ENCODE measurements around the gene IQCF2. TPM values are rescaled to one million over a fixed set of nuclear protein-coding genes. Genes with fewer than 3 reads are reported as not detected.

IQCF2 gene
- polyA plus RNA-seq, 1 donor from 2014 or later = not detected

DNA sequence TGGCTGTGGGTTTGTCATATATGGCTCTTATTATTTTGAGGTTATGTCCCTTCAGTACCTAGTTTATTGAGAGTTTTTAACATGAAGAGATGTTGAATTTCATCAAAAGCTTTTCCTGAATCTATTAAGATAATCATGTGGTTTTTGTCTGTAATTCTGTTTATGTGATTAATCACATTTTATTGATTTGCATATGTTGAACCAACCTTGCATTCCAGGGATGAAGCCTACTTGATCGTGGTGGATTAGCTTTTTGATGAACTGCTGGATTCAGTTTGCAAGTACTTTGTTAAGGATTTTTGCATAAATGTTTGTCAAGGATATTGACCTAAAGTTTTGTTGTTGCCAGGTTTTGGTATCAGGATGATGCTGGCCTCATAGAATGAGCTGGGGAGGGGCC is 33.1 kb upstream of the IQCF2 start:
- Histone ChIP-seq H3K4me2 (ENCODE audit: low read length) (no peak overlapping the region), H4K20me1 (ENCODE audit: insufficient read depth) (no peaks in the 10 kb centered on the region), H3K9ac (ENCODE audit: low read length) (no peak overlapping the region), H3K4me3 (ENCODE audit: low read length) (no peak overlapping the region), H3F3A (ENCODE audit: insufficient read depth, low read length, poor library complexity, severe bottlenecking) (no peaks in the 10 kb centered on the region), H3K9me3 (ENCODE audit: low read length) (no peaks in the 10 kb centered on the region), H3K36me3 (ENCODE audit: insufficient read depth, low read length) (no peaks in the 10 kb centered on the region), H3K27me3 (ENCODE audit: insufficient read depth, low read depth, low read length) (no peaks in the 10 kb centered on the region), H3K9me2 (ENCODE audit: insufficient read depth, low read length) (no peaks in the 10 kb centered on the region), H3K79me2 (replicated peaks; ENCODE audit: insufficient read depth, low read length) (no peaks in the 10 kb centered on the region), H3K27ac (ENCODE audit: low read length) (no peak overlapping the region), H2AFZ (ENCODE audit: low read depth, low read length) (no peak overlapping the region)
- no peak for TF ChIP-seq MXI1 (conservative IDR thresholded peaks at IDR 0.05; ENCODE audit: poor library complexity, severe bottlenecking)
- TF ChIP-seq, protein P1, sequence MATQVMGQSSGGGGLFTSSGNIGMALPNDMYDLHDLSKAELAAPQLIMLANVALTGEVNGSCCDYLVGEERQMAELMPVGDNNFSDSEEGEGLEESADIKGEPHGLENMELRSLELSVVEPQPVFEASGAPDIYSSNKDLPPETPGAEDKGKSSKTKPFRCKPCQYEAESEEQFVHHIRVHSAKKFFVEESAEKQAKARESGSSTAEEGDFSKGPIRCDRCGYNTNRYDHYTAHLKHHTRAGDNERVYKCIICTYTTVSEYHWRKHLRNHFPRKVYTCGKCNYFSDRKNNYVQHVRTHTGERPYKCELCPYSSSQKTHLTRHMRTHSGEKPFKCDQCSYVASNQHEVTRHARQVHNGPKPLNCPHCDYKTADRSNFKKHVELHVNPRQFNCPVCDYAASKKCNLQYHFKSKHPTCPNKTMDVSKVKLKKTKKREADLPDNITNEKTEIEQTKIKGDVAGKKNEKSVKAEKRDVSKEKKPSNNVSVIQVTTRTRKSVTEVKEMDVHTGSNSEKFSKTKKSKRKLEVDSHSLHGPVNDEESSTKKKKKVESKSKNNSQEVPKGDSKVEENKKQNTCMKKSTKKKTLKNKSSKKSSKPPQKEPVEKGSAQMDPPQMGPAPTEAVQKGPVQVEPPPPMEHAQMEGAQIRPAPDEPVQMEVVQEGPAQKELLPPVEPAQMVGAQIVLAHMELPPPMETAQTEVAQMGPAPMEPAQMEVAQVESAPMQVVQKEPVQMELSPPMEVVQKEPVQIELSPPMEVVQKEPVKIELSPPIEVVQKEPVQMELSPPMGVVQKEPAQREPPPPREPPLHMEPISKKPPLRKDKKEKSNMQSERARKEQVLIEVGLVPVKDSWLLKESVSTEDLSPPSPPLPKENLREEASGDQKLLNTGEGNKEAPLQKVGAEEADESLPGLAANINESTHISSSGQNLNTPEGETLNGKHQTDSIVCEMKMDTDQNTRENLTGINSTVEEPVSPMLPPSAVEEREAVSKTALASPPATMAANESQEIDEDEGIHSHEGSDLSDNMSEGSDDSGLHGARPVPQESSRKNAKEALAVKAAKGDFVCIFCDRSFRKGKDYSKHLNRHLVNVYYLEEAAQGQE (IDR thresholded peaks at IDR 0.05; ENCODE audit: borderline replicate concordance) = no peak
- TF ChIP-seq, protein P2, sequence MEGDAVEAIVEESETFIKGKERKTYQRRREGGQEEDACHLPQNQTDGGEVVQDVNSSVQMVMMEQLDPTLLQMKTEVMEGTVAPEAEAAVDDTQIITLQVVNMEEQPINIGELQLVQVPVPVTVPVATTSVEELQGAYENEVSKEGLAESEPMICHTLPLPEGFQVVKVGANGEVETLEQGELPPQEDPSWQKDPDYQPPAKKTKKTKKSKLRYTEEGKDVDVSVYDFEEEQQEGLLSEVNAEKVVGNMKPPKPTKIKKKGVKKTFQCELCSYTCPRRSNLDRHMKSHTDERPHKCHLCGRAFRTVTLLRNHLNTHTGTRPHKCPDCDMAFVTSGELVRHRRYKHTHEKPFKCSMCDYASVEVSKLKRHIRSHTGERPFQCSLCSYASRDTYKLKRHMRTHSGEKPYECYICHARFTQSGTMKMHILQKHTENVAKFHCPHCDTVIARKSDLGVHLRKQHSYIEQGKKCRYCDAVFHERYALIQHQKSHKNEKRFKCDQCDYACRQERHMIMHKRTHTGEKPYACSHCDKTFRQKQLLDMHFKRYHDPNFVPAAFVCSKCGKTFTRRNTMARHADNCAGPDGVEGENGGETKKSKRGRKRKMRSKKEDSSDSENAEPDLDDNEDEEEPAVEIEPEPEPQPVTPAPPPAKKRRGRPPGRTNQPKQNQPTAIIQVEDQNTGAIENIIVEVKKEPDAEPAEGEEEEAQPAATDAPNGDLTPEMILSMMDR (IDR thresholded peaks at IDR 0.05; ENCODE audit: poor library complexity, severe bottlenecking) = no peak
- no peak for TF ChIP-seq SMC3 (conservative IDR thresholded peaks at IDR 0.05; ENCODE audit: poor library complexity)
- no peak for TF ChIP-seq TAF1 (IDR thresholded peaks at IDR 0.05; ENCODE audit: low read depth)
- no peak for TF ChIP-seq RAD21 (conservative IDR thresholded peaks at IDR 0.05)
- TF ChIP-seq POLR2AphosphoS5 (IDR thresholded peaks at IDR 0.05) = no peak
- no peak for TF ChIP-seq EZH2 (IDR thresholded peaks at IDR 0.05; ENCODE audit: borderline replicate concordance, insufficient read depth, low read length, poor library complexity, severe bottlenecking)
- no peak for TF ChIP-seq EP300 (conservative IDR thresholded peaks at IDR 0.05; ENCODE audit: poor library complexity, severe bottlenecking)

DNA sequence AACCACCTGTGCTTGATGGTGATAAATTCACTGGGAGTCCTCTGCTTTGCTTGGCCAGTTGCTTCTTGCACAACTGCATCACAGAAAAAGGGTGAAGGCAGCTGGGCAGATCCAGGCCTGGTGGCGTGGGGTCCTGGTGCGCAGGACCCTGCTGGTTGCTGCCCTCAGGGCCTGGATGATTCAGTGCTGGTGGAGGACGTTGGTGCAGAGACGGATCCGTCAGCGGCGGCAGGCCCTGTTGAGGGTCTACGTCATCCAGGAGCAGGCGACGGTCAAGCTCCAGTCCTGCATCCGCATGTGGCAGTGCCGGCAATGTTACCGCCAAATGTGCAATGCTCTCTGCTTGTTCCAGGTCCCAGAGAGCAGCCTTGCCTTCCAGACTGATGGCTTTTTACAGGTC is 31.1 kb upstream of the IQCF2 start:
- Histone ChIP-seq H3F3A (ENCODE audit: insufficient read depth, low read length, poor library complexity, severe bottlenecking) (no peaks in the 10 kb centered on the region), H4K20me1 (ENCODE audit: insufficient read depth) (no peaks in the 10 kb centered on the region), H3K4me2 (ENCODE audit: low read length) (no peak overlapping the region), H3K9me2 (ENCODE audit: insufficient read depth, low read length) (no peaks in the 10 kb centered on the region), H2AFZ (ENCODE audit: low read depth, low read length) (no peak overlapping the region), H3K36me3 (ENCODE audit: insufficient read depth, low read length) (no peaks in the 10 kb centered on the region), H3K9me3 (ENCODE audit: low read length) (no peaks in the 10 kb centered on the region), H3K79me2 (replicated peaks; ENCODE audit: insufficient read depth, low read length) (no peaks in the 10 kb centered on the region), H3K27me3 (ENCODE audit: insufficient read depth, low read depth, low read length) (no peaks in the 10 kb centered on the region), H3K9ac (ENCODE audit: low read length) (no peak overlapping the region), H3K4me3 (ENCODE audit: low read length) (no peak overlapping the region), H3K27ac (ENCODE audit: low read length) (no peak overlapping the region)
- TF ChIP-seq MXI1 (conservative IDR thresholded peaks at IDR 0.05; ENCODE audit: poor library complexity, severe bottlenecking) (no peak), TAF1 (IDR thresholded peaks at IDR 0.05; ENCODE audit: low read depth) (no peak), EP300 (conservative IDR thresholded peaks at IDR 0.05; ENCODE audit: poor library complexity, severe bottlenecking) (no peak), RAD21 (conservative IDR thresholded peaks at IDR 0.05) (no peak), POLR2AphosphoS5 (IDR thresholded peaks at IDR 0.05) (no peak), SMC3 (conservative IDR thresholded peaks at IDR 0.05; ENCODE audit: poor library complexity) (no peak), EZH2 (IDR thresholded peaks at IDR 0.05; ENCODE audit: borderline replicate concordance, insufficient read depth, low read length, poor library complexity, severe bottlenecking) (no peak)
- TF ChIP-seq, protein P1 (IDR thresholded peaks at IDR 0.05; ENCODE audit: borderline replicate concordance) = no peak
- TF ChIP-seq, protein P2 (IDR thresholded peaks at IDR 0.05; ENCODE audit: poor library complexity, severe bottlenecking) = no peak
